Upper lobe of left lung (tissue), 6 donors: ENCODE results near the gene PTPRH. TPM values are rescaled to one million over a fixed set of nuclear protein-coding genes. Genes with fewer than 3 reads are reported as not detected.
A peak's percentile ranks its signal among the peaks of the same experiment; 100 is the strongest.
"Not testable (repeated sequence)": the region's sequence is repeated elsewhere in the genome, so short reads cannot be mapped to it uniquely, and the experiment has no call there.

Experiments used
- ATAC-seq, 2 donors: fragments of 200-7000 bp; cut with Tn5 transposase; one replicate each; pipeline ENCODE4 v1.9.1; 2022; ENCODE audit warnings: mild to moderate bottlenecking in 2 of 2, moderate library complexity in 2 of 2; ENCODE audit not compliant: low FRiP score in 2 of 2
- DNase-seq, 2 donors: peaks; one replicate each; pipeline ENCODE4 v3.0.0-alpha.2; 2019 to 2020
- H3K27ac ChIP-seq, 4 donors: fragments of 200-600 bp; sonication (generic); one replicate each; pipeline ENCODE4 v1.5.1; 2016 to 2019
- H3K27me3 ChIP-seq, 4 donors: fragments of 200-600 bp; sonication (generic); one replicate each; pipeline ENCODE4 v1.5.1; 2017 to 2019
- H3K36me3 ChIP-seq, 4 donors: fragments of 200-600 bp; sonication (generic); one replicate each; pipeline ENCODE4 v1.5.1; 2016 to 2019
- H3K4me1 ChIP-seq, 4 donors: fragments of 200-600 bp; sonication (generic); one replicate each; pipeline ENCODE4 v1.5.1; 2018 to 2019
- H3K4me3 ChIP-seq, 4 donors: fragments of 200-600 bp; sonication (generic); one replicate each; pipeline ENCODE4 v1.5.1; 2017 to 2019; ENCODE audit warnings: mild to moderate bottlenecking in 2 of 4, moderate library complexity in 1 of 4
- H3K9me3 ChIP-seq, 4 donors: fragments of 200-600 bp; sonication (generic); one replicate each; pipeline ENCODE4 v1.5.1; 2018 to 2019
- CTCF ChIP-seq, 6 experiments: fragments of 450-650 bp in 4 of 6; fragments of 200-600 bp in 2 of 6; sonication (generic) in 2 of 6; IDR thresholded peaks; one replicate each; pipeline ENCODE4 v1.5.1; 2016 to 2019; ENCODE audit warnings: antibody characterized with exemption in 6 of 6
- EP300 ChIP-seq, 4 donors: sonication (generic); formaldehyde crosslinking; IDR thresholded peaks; one replicate each; pipeline ENCODE4 v1.5.1; 2017; ENCODE audit warnings: antibody characterized with exemption in 4 of 4, control low read depth in 2 of 4
- POLR2A ChIP-seq, 4 donors: fragments of 450-650 bp; IDR thresholded peaks; one replicate each; pipeline ENCODE4 v1.5.1; 2016 to 2017; ENCODE audit warnings: antibody characterized with exemption in 4 of 4, mild to moderate bottlenecking in 2 of 4
- POLR2AphosphoS5 ChIP-seq, 2 donors: sonication (generic); formaldehyde crosslinking; IDR thresholded peaks; one replicate each; pipeline ENCODE4 v1.5.1; 2017; ENCODE audit warnings: antibody characterized with exemption in 2 of 2
- WGBS, 2 donors: methylation state at CpG; one replicate each; pipeline ENCODE4 v1.1.5; 2017 to 2018; 5-methylcytosine and 5-hydroxymethylcytosine counted together
- total RNA-seq, 6 donors: library from RNA; depleted of rRNA in 4 of 6; stranded (reverse); fragments of >200 nt in 4 of 6; gene quantifications; one replicate each; pipeline versions ENCODE4 v1.1.0 to v1.2.1, GENCODE V29; 2016 to 2021
- donor health status: DM: no; HTN: no; CAD: no; lungs with moderate emphysema.
- donor health status: DM: no; HTN: yes; CAD: no; lungs with severe emphysema.

PTPRH gene
- total RNA-seq, 6 donors from 2014 or later = 0.30 to 3.1 (median 0.67) TPM; not detected in 1

- DNase-seq = peak in 1 of 2 donors; percentile 79
- no peaks in the 10 kb centered on the region for H3K36me3 ChIP-seq
- H3K27me3 ChIP-seq = peaks cover 2 to 73% (median 43%) of the 10 kb centered on the region in 4 donors
Observed at GRCh38 chr19:55173714-55174409, 35.4 kb downstream of the PTPRH start.

GRCh38 chr19:55173186-55173713 is 36.1 kb downstream of the PTPRH start:
- TF ChIP-seq CTCF (IDR thresholded peaks at IDR 0.05) (no peak), POLR2A (IDR thresholded peaks at IDR 0.05) (no peak), POLR2AphosphoS5 (IDR thresholded peaks at IDR 0.05) (no peak)
- H3K9me3 ChIP-seq = no peaks in the 10 kb centered on the region
- no peak overlapping the region for H3K27ac ChIP-seq
- WGBS, 2 donors = 3 to 8% methylated on average over 16 to 31 of the region's 32 CpGs
- ATAC-seq = peak in 1 of 2 donors; percentile 20
- peaks cover 2 to 68% (median 41%) of the 10 kb centered on the region in 4 donors for H3K27me3 ChIP-seq
- peak overlapping the region in 3 of 4 donors; percentile 25 to 39 (median 37) for H3K4me3 ChIP-seq
- DNase-seq = peak in 1 of 2 donors; percentile 82
- no peaks in the 10 kb centered on the region for H3K36me3 ChIP-seq
- H3K4me1 ChIP-seq = peaks cover 5 to 12% (median 8%) of the 10 kb centered on the region in 4 donors

More at GRCh38 chr19:55173714-55174409, 35.4 kb downstream of the PTPRH start:
- Histone ChIP-seq H3K4me1 (peaks cover 5 to 14% (median 9%) of the 10 kb centered on the region in 4 donors), H3K9me3 (no peaks in the 10 kb centered on the region), H3K27ac (no peak overlapping the region), H3K4me3 (peak overlapping the region in 3 of 4 donors; percentile 25 to 39 (median 37))
- peak; percentile 37 to 89 for ATAC-seq
- WGBS, 2 donors = 0 to 2% methylated on average over 10 to 31 of the region's 37 CpGs
- TF ChIP-seq CTCF (IDR thresholded peaks at IDR 0.05) = no peak
- no peak for TF ChIP-seq POLR2A (IDR thresholded peaks at IDR 0.05)
- TF ChIP-seq POLR2AphosphoS5 (IDR thresholded peaks at IDR 0.05) = no peak
- no peak for TF ChIP-seq EP300 (IDR thresholded peaks at IDR 0.05)

- Histone ChIP-seq H3K27me3 (peaks cover 2 to 66% (median 40%) of the 10 kb centered on the region in 4 donors), H3K27ac (no peak overlapping the region), H3K9me3 (no peaks in the 10 kb centered on the region), H3K36me3 (no peaks in the 10 kb centered on the region), H3K4me3 (no peak overlapping the region), H3K4me1 (peaks cover 5 to 12% (median 8%) of the 10 kb centered on the region in 4 donors)
- WGBS, 2 donors = 9 to 17% methylated on average over 11 to 12 of the region's 12 CpGs
- TF ChIP-seq POLR2A (IDR thresholded peaks at IDR 0.05) (no peak), CTCF (IDR thresholded peaks at IDR 0.05) (no peak), POLR2AphosphoS5 (IDR thresholded peaks at IDR 0.05) (no peak), EP300 (IDR thresholded peaks at IDR 0.05) (no peak)
- ATAC-seq = peak in 1 of 2 donors; percentile 18
- DNase-seq = no peak
Observed at GRCh38 chr19:55172741-55173140, 36.6 kb downstream of the PTPRH start.

- not testable (repeated sequence) for H3K9me3 ChIP-seq, H3K36me3 ChIP-seq, ATAC-seq, H3K4me3 ChIP-seq, H3K27ac ChIP-seq, DNase-seq
- Histone ChIP-seq H3K27me3 (peaks cover 2 to 68% (median 40%) of the 10 kb centered on the region in 4 donors), H3K4me1 (peaks cover 5 to 14% (median 10%) of the 10 kb centered on the region in 4 donors)
- WGBS, 2 donors = 58 to 69% methylated on average over 9 of the region's 9 CpGs
Observed at GRCh38 chr19:55172318-55172717, 37.0 kb downstream of the PTPRH start.

- H3K4me1 ChIP-seq = peaks cover 5 to 23% (median 17%) of the 10 kb centered on the region in 4 donors
- TF ChIP-seq CTCF (IDR thresholded peaks at IDR 0.05) (no peak), EP300 (IDR thresholded peaks at IDR 0.05) (no peak), POLR2A (IDR thresholded peaks at IDR 0.05) (no peak), POLR2AphosphoS5 (IDR thresholded peaks at IDR 0.05) (no peak)
- DNase-seq (no peak), ATAC-seq (no peak)
- WGBS, 2 donors = 82 to 87% methylated on average over 5 of the region's 5 CpGs
- no peaks in the 10 kb centered on the region for H3K36me3 ChIP-seq
- no peak overlapping the region for H3K4me3 ChIP-seq
- H3K27ac ChIP-seq = no peak overlapping the region
- H3K27me3 ChIP-seq = peaks cover 2 to 59% (median 36%) of the 10 kb centered on the region in 4 donors
- no peaks in the 10 kb centered on the region for H3K9me3 ChIP-seq
Observed at GRCh38 chr19:55171440-55171839, 37.9 kb downstream of the PTPRH start.
